WI38 (cell line): ENCODE data around the gene ATG5.
A peak's percentile ranks its signal among the peaks of the same experiment; 100 is the strongest.

ENCODE experiments used
- H3K4me3 ChIP-seq: 2 replicates; pipeline ENCODE4 v1.5.1; 2011; ENCODE audit warnings: low read depth, mild to moderate bottlenecking, control low read depth, low read length
- TF ChIP-seq, protein P1 (sequence below): IDR thresholded peaks from 2 replicates; pipeline ENCODE4 v1.5.1; 2012; ENCODE audit warnings: low read depth, mild to moderate bottlenecking, control low read depth, low read length

Gene ATG5

DNA sequence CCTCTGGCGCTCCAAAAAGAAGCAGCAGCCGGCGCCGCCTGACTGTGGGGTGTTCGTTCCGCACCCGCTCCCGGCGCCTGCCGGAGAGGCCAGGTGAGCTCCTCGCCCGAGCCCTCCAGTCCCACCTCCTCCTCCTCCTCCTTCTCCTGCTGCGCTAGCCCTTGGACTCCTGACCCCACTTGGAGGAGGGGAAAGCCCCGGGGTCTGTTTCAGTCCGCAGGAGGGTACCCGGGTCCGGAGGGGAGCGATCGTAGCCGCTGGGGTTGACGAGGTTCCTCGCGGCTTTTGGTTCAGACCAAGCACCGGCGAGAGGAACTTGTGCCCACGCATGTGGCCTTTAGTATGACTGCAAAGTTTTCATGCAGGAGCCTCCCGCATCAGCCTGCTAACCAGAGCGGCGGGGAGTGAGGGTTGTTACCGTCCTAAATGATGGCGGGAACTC is 35.5 kb upstream of the ATG5 start:
- TF ChIP-seq, protein P1, sequence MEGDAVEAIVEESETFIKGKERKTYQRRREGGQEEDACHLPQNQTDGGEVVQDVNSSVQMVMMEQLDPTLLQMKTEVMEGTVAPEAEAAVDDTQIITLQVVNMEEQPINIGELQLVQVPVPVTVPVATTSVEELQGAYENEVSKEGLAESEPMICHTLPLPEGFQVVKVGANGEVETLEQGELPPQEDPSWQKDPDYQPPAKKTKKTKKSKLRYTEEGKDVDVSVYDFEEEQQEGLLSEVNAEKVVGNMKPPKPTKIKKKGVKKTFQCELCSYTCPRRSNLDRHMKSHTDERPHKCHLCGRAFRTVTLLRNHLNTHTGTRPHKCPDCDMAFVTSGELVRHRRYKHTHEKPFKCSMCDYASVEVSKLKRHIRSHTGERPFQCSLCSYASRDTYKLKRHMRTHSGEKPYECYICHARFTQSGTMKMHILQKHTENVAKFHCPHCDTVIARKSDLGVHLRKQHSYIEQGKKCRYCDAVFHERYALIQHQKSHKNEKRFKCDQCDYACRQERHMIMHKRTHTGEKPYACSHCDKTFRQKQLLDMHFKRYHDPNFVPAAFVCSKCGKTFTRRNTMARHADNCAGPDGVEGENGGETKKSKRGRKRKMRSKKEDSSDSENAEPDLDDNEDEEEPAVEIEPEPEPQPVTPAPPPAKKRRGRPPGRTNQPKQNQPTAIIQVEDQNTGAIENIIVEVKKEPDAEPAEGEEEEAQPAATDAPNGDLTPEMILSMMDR = no peak
- H3K4me3 ChIP-seq = peak overlapping the region; percentile 46

DNA sequence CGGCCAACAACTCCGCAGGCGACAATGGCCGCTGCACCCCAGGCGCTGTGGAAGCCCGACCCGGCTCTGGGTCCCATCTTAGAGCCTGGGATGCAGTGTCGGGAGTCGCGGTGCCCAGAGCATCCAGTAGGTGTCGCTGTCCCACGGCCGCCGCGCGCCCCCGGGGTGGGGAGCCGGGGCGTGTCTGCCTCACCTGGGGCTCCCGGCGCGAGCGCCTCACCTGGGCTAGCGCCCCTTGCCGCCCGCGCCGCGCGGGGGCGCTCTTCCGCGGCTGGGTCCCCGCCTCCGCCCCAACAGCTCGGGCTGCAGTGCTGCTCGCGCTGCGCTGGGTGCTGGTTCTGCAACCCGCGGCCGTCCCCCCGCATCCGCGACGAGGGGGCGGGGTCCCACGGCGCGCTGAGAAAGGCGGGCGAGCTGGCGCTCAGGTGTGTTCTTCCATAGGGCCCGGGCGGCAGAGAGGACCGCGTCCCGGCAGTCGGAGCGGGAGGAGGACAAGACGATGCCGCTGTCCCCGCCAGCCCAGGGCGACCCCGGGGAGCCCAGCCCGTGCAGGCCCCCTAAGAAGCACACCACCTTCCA is 34.9 kb upstream of the ATG5 start, which contains the start of gene CRYBG1:
Gene CRYBG1, plus strand, starts transcription at position 308 of the 579 bp plus-strand sequence. Its CDS starts 192 bp downstream, at position 500.
- peak within 1 kb of the TSS; percentile 46 for H3K4me3 ChIP-seq
- TF ChIP-seq, protein P1 = peak; percentile 83

DNA sequence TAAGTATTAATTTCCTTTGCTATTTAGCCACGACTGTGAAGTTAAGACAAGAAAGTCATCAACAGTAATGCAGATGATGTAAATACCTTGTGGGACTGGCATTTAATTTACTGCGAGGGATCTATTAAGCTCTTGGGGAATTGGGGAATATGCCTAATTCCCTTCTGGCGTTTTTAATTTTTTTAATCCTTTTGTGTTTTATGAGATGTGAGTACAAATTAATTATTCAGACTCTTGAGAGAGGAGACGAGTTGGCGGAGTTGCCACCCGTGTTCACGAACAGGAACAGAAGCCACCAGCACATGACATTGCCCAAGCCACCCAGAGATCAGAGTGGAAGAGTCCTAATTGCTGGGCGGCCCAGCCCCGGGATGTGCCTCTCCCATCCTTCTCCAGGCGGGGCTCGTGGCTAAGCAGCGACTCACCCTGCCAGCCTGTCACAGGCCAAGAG is 34.4 kb upstream of the ATG5 start:
- TF ChIP-seq, protein P1 = no peak
- H3K4me3 ChIP-seq = peak overlapping the region; percentile 46

DNA sequence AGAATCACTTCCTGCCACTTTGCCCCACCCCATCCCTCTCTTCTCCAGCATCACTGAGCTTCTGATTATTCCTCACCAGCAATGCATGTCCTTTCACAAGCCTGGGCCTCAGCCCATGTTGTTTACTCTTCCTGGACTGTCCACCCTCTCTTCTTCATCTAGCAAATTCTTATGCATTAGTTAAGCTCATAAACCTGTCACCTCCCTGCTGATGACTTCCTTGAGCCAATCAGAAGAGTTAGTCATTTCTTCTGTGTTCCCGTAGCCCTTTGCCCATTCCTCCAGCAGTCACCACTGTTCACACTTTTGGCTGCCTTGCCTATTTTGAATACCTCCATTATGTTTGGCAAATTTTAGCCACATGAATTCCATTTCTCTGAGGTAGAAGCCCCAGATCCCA is 30.8 kb upstream of the ATG5 start:
- TF ChIP-seq, protein P1 = no peak
- H3K4me3 ChIP-seq = no peak overlapping the region

DNA sequence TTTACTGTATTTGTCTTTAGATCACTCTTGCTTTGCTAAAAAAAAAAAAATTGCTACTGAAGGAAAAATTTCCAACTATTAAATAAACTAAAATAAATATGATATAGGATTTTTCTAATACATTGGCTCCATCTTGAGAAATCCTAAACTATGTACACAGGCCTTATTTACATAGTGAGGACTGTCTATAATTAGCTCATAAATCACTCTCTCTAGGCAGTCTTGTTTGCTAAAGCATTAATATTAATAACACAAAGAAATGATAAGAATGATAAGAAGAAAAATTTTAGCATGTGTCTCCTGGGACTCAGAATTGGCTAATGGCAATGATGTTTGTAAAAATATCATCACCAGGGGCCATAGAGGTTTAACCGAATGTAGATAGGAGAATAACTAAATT is 21.7 kb upstream of the ATG5 start:
- TF ChIP-seq, protein P1 = no peak
- no peak overlapping the region for H3K4me3 ChIP-seq

DNA sequence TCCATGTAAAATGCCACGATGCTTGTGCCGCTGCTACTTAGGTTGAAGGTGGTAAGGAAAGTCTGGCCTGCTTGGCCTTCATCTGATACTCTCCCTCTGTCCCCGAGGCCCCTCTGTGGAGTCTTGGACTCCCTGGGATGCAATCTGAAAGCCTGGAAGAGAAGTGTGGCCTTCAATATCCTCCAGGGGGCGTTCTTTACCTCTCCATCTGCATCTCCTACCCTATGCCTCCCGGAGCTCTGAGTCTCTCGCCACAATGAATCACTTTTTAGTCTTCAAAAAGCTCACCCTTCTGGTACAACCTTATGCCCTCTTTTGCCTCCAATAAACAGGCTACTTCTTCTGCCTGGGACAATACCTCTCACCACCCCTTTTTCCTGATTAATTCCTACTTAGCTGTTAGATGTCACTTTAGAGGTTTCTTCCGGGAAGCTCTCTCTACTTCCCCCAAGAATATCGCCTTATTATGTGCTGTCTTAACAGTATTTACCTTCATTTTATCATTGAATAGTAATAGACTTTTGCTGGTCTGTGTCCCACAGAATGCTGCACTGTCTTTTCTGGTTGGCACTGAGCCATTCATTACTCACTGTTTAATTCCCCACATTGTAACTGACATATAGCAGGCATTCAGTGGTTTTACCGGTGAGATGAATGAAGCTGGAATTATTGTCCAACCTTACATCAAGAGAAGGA is 13.9 kb upstream of the ATG5 start:
- no peak overlapping the region for H3K4me3 ChIP-seq

More for the DNA sequence above, 13.9 kb upstream of the ATG5 start:
- TF ChIP-seq, protein P1 = peak; percentile 81
